Activated naive CD8-positive, alpha-beta T cell treated with anti-CD3 and anti-CD28 coated beads, Interleukin-2, amount 50 U/mL, for 24 hours (primary cell): Measurements from ENCODE around the gene ZNRF1.
"Not testable (repeated sequence)": the region's sequence is repeated elsewhere in the genome, so short reads cannot be mapped to it uniquely, and the experiment has no call there.

Experiments
- ATAC-seq: fragments of 150-1000 bp; cut with Tn5 transposase; one replicate; pipeline ENCODE4 v1.10.0; 2021
- DNase-seq: peaks from one replicate; pipeline ENCODE4 v3.0.0; 2021
- H3K27ac Mint-ChIP-seq: one replicate; pipeline ENCODE4 v1.8.0; 2021; ENCODE audit warnings: mild to moderate bottlenecking, mixed read lengths
- H3K27me3 Mint-ChIP-seq: one replicate; pipeline ENCODE4 v1.8.0; 2021; ENCODE audit warnings: mixed read lengths
- H3K36me3 Mint-ChIP-seq: one replicate; pipeline ENCODE4 v1.8.0; 2021; ENCODE audit warnings: low read depth, mixed read lengths
- H3K4me1 Mint-ChIP-seq: one replicate; pipeline ENCODE4 v1.8.0; 2021; ENCODE audit warnings: mixed read lengths
- H3K4me3 Mint-ChIP-seq: one replicate; pipeline ENCODE4 v1.8.0; 2021; ENCODE audit warnings: mild to moderate bottlenecking, moderate library complexity, mixed read lengths
- H3K9me3 Mint-ChIP-seq: one replicate; pipeline ENCODE4 v1.8.0; 2021; ENCODE audit warnings: mixed read lengths

ZNRF1 gene

DNA sequence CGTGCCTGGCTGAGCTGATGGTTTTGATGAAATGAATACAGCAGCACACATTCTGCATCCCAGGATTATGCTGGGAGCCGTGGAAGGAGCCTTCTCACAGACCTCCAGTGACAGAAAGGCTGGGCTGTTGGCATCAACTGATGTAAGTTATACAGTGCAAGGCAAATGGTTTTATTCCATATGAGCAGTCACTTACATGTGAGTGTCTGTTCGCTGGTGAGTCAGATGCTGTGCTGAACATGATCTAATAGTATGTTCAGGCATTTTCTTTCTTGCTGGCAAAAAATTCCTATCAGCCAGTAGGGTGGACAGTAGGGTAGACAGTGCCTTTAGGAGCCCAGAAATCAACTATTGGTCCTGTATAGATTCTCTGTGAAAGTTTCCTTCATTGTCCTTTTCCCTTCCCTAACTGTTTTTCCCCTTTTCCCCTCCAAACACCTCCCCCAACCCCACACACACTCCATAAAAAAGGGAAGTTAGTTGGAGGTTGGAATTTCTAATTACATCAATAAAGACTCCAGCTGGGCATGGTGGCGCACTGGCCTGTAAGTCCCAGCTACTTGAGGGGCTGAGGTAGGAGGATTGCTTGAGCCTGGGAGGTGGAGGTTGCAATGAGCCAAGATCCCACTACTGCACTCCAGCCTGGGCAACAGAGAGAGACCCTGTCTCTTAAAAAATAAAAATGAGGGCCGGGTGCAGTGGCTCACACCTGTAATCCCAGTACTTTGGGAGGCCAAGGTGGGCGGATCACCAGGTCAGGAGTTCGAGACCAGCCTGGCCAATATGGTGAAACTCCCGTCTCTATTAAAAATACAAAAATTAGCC, 81.6 kb downstream of the ZNRF1 start:
- Mint-ChIP-seq H3K4me3 (no peak overlapping the region), H3K27me3 (no peaks in the 10 kb centered on the region), H3K36me3 (peaks cover 6% of the 10 kb centered on the region), H3K4me1 (peaks cover 25% of the 10 kb centered on the region), H3K27ac (no peak overlapping the region), H3K9me3 (no peaks in the 10 kb centered on the region)
- DNase-seq (no peak), ATAC-seq (no peak)

DNA sequence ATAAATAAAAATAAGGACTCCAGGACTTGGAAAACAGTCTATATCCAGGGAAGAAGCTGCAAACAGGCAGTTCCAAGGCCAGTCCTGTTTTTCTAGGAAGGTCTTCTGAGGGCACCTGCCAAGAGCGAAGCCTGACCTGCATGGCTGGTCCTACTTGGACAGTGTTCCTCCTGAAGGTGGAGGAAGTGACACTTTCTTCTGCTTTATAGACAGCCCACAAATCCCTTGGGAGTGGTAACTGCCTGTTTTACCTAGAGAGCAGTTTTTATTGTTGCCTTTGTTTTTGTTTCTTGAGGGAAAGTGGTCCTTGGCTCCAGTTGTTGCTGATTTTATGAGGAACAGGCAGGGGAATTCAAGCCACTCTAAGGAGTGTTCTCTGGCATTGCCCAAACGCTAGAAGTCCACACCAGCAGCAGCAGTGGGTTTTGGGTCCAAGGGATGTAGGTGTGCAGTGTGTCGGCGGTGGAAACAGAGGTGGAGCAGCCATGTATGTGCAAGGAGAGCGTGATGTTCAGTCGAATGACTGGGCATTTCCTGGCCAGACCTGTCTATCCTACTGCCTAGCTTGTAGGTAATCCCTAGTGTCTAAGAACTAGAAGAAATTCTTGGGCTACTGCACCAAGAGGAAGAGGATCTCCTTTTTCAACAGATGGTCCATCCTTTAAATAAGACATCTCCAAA, 82.5 kb downstream of the ZNRF1 start:
- Mint-ChIP-seq H3K36me3 (peaks cover 6% of the 10 kb centered on the region), H3K27me3 (no peaks in the 10 kb centered on the region), H3K27ac (no peak overlapping the region), H3K4me1 (peaks cover 18% of the 10 kb centered on the region), H3K9me3 (no peaks in the 10 kb centered on the region), H3K4me3 (no peak overlapping the region)
- ATAC-seq (no peak), DNase-seq (no peak)

DNA sequence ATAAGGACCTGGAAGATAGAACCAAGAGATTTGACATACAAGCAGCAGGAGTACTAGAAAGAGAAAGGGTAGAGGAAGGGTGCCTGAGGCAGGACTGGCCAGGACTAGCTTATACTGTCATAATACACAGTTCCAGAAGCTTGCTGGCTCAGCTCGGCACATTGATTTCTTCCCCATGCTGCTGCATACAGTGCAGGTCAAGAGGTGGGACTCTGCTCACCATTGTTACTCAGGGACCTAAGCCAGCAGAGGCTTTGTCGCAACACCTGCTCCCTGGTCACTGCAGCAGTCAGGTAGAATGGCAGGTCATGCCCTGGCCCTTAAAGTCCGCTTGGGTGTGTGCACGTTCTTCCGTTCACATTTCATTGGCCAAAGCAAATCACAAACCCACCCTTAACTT, 85.0 kb downstream of the ZNRF1 start:
- ATAC-seq (no peak), DNase-seq (no peak)
- Mint-ChIP-seq H3K9me3 (no peaks in the 10 kb centered on the region), H3K4me1 (peaks cover 8% of the 10 kb centered on the region), H3K36me3 (no peaks in the 10 kb centered on the region), H3K27ac (no peak overlapping the region), H3K27me3 (no peaks in the 10 kb centered on the region), H3K4me3 (no peak overlapping the region)

DNA sequence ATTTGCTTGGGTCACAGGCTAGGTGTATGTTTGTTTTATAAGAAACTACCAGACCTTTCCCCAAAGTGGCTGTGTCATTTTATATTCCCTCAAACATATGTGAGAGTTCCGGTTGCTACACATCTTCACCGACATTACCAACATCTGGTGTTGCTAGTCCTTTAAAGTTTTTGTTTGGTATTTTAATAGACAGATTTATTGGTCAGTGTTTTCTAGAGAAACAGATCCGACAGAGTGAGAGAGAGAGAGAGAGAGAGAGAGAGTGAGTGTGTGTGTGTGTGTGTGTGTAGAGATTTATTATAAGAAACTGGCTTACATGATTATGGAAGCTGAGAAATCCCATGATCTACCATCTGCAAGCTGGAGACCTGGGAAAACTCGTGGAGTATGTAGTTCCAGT, 86.7 kb downstream of the ZNRF1 start:
- ATAC-seq: no peak
- Mint-ChIP-seq H3K27me3 (no peaks in the 10 kb centered on the region), H3K36me3 (no peaks in the 10 kb centered on the region), H3K4me3 (no peak overlapping the region), H3K9me3 (no peaks in the 10 kb centered on the region), H3K4me1 (peaks cover 19% of the 10 kb centered on the region), H3K27ac (no peak overlapping the region)
- no peak for DNase-seq

DNA sequence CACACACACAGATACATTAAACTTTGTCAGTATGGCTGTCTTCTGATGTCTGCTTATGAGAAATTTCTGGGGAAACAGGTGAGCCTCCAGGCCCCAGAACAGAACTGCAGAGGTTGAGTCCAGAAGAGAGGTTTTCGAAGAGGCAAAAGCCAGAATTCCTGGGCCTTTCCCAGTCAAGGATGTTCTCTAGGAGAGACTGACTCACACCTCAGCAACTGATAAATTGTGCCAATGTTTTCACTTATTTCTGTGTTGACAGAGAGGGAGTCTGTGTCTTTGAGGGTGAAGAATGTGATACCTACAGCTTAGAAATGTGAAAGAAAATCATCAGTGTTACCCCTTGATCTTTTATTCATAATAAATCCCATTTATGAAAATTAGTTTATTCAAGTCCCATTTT, 87.5 kb downstream of the ZNRF1 start:
- ATAC-seq: no peak

DNA sequence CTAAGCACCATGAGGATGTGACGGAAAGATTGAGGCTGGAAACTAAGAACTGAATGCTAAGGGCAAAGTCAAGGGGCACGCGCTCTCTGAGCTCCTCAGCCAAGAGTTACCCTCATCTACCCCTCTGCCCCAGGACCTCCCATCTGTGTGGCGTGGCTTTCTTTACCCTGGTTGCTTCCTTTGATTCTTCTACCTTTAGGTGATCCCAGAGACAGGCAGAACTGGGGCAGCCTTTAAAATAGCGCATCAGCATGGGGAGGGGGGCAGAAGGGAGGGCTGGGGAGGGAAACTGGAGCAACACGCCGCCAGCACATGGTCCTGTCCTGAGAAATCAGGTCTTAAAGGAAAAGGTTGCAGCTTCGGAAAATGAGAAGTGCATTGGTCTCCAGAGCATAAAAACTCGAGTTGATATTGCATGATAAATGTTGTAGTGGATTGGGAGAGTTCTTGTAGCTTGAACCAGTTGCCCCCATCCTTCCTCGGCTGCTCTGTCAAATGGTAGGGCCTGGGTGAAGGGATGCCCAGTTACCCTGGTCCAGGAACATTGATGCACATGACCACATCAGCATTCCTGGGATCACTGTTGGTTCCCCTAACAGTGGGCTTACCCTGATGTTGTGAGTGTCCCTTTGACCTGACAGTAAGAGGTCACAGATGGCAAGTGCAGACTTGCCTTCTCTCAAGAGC, 88.0 kb downstream of the ZNRF1 start:
- H3K27me3 Mint-ChIP-seq: no peaks in the 10 kb centered on the region
- no peak for ATAC-seq

More for the DNA sequence above, 87.5 kb downstream of the ZNRF1 start:
- Mint-ChIP-seq H3K4me1 (peaks cover 22% of the 10 kb centered on the region), H3K27me3 (no peaks in the 10 kb centered on the region), H3K9me3 (no peaks in the 10 kb centered on the region), H3K27ac (no peak overlapping the region), H3K36me3 (no peaks in the 10 kb centered on the region), H3K4me3 (no peak overlapping the region)
- no peak for DNase-seq

DNA sequence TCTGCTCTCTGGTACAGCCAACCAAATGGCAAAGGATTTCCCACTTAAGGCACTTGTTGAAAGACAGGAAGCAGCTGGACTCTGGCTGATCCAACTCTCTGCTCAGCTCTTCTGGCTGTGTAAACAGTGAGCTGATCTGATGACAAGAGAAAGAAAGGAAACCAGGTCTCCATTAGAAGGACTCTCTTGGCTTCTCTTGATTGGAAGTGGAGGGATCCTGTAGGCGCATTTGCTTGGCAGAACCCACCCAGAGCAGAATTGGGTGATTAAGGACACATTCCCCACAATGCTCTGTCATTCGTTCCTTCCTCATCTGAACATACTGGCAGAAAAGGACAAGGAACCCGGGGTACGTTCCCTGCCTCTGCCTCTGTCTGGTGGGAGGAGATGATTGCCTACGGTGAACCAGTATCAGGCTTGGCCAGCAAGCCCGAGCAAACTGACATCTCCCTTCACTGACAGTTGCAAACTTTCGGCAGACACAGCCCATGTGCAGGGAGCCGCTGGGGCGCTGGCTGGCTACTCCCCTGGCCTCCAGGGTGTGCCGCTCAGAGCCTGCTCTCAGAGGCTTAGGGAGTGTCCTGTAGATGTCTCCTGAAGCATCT, 88.7 kb downstream of the ZNRF1 start:
- DNase-seq: no peak
- H3K4me1 Mint-ChIP-seq: peaks cover 23% of the 10 kb centered on the region
- H3K27ac Mint-ChIP-seq: no peak overlapping the region
- H3K9me3 Mint-ChIP-seq: no peaks in the 10 kb centered on the region
- H3K36me3 Mint-ChIP-seq: no peaks in the 10 kb centered on the region
- no peak for ATAC-seq
- no peak overlapping the region for H3K4me3 Mint-ChIP-seq
- H3K27me3 Mint-ChIP-seq: no peaks in the 10 kb centered on the region

More for the DNA sequence above, 88.0 kb downstream of the ZNRF1 start:
- Mint-ChIP-seq H3K9me3 (no peaks in the 10 kb centered on the region), H3K36me3 (no peaks in the 10 kb centered on the region), H3K27ac (no peak overlapping the region), H3K4me3 (no peak overlapping the region), H3K4me1 (peaks cover 23% of the 10 kb centered on the region)
- no peak for DNase-seq

DNA sequence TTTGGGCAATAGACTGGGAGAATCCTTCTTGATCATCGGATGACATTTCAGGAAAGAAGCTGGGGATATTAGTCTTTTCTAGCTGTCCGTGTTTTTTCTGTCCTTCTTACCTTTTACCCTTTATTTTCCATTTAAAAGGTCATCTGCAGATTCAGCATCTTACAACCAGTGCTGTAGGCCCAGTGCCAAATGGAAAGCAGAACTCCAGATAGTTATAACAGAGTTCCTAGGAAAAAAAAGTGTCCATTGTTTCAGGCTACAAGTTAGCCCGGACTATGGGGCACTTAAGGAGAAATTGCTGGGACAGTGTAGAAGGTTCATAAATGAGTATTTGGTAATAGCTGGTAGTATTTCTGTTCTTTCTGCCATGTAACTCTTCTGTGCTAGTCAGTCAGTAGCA, 89.4 kb downstream of the ZNRF1 start:
- ATAC-seq (no peak), DNase-seq (no peak)
- Mint-ChIP-seq H3K9me3 (no peaks in the 10 kb centered on the region), H3K4me1 (peaks cover 23% of the 10 kb centered on the region), H3K36me3 (no peaks in the 10 kb centered on the region), H3K4me3 (no peak overlapping the region), H3K27ac (no peak overlapping the region), H3K27me3 (no peaks in the 10 kb centered on the region)

DNA sequence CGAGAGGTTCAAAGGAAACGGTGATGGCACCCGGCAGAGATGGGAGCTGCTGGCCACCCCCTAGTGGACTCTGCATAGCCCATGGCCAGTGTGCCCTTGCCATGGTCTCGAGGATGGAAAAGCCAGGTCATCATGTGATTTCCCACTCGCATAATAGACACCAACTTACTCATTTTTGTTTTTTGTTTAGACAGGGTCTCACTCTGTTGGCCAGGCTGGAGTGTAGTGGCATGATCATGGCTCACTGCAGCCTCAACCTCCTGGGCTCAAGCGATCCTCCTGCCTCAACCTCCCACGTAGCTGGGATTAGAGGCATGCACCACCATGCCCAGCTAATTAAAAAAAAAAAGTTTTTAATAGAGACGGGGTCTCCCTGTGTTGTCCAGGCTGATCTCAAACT, 90.1 kb downstream of the ZNRF1 start:
- Mint-ChIP-seq H3K4me3 (no peak overlapping the region), H3K36me3 (no peaks in the 10 kb centered on the region), H3K9me3 (no peaks in the 10 kb centered on the region), H3K27me3 (no peaks in the 10 kb centered on the region), H3K27ac (no peak overlapping the region), H3K4me1 (peaks cover 24% of the 10 kb centered on the region)
- ATAC-seq (no peak), DNase-seq (no peak)

DNA sequence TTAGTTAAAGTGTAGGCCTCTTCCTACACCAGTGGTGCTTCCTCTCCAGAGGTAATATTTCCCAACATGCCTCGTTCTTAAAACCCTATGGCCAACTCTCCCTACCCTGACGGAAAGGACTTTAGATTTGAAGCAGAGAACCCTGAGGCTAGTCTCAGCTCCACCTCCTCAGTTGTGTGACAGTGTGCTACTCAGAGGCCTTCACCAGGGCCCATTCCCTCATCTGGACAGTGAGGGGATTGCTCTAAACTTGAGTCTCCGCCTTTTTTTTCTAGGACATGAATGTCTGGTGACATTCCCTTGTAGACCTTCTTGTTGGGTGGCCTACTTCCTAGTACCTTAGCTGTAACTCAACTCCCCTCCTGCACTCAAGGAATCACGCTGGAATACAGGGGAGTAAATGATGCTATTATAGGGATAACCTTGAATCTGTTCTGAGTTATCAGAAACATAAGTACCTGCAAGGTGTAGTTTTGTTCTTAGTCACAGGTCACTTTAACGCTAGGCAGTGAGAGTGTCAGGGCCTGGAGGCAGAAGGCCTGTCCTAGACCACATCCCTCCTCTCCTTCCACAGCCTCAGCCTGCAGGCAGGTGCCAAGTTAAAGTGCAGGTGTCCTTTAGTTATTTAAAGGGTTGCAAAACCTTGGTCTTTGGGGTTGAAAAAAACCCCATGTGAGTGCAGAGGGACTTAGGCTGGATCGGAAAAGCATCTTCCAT, 90.8 kb downstream of the ZNRF1 start:
- Mint-ChIP-seq H3K27me3 (no peaks in the 10 kb centered on the region), H3K36me3 (no peaks in the 10 kb centered on the region), H3K9me3 (no peaks in the 10 kb centered on the region), H3K4me1 (peaks cover 24% of the 10 kb centered on the region), H3K27ac (no peak overlapping the region), H3K4me3 (no peak overlapping the region)
- ATAC-seq (no peak), DNase-seq (no peak)

DNA sequence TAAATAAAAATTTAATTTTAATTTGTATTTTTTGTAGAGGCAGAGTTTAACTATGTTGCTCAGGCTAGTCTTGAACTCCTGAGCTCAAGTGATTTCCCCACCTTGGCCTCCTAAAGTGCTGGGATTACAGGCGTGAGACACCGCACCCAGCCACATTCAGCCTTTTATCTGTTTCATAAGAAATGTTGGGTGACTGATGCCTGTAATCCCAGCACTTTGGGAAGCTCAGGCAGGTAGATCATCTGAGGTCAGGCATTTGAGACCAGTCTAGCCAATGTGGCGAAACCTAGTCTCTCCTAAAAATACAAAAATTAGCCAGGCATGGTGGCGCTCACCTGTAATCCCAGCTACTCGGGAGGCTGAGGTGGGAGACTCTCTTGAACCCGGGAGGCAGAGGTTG, 92.1 kb downstream of the ZNRF1 start:
- ATAC-seq, H3K9me3 Mint-ChIP-seq, H3K27ac Mint-ChIP-seq, H3K27me3 Mint-ChIP-seq, DNase-seq, H3K4me3 Mint-ChIP-seq, H3K36me3 Mint-ChIP-seq: not testable (repeated sequence)
- peaks cover 29% of the 10 kb centered on the region for H3K4me1 Mint-ChIP-seq

DNA sequence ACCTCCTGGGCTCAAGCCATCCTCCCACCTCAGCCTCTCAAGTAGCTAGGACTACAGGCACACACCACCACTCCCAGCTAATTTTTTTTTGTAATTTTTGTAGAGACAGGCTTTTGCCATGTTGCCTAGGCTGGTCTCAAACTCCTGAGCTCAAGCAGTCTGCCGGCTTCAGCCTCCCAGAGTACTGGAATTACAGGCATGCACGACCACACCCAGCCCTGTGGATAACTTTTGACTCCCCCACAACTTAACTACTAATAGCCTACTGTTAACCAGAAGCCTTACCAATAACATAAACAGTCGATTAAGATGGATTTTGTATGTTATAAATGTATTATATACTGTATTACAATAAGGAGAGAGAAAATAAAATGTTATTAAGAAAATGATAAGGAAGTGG, 92.8 kb downstream of the ZNRF1 start:
- not testable (repeated sequence) for ATAC-seq, H3K27me3 Mint-ChIP-seq, DNase-seq, H3K4me3 Mint-ChIP-seq, H3K36me3 Mint-ChIP-seq, H3K9me3 Mint-ChIP-seq, H3K27ac Mint-ChIP-seq
- peaks cover 32% of the 10 kb centered on the region for H3K4me1 Mint-ChIP-seq

DNA sequence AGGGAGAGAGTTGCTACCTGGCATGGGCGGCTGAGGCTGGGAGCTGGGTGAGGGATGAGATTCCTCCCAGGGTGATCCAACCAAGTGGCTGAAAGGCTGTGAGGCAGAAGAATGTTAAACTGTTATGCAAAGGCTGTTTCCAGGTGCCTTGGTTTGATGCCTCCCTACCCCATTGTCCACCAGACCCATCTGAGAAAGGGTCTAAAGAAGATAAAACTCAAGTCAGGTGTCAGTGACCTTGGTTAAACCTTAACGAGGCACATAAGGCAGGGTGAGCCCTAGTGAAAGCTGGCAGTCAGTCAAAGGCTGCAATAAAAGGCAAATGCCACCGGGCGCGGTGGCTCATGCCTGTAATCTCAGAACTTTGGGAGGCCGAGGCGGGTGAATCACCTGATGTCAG, 94.0 kb downstream of the ZNRF1 start:
- H3K4me1 Mint-ChIP-seq: peaks cover 42% of the 10 kb centered on the region
- no peaks in the 10 kb centered on the region for H3K36me3 Mint-ChIP-seq
- H3K27me3 Mint-ChIP-seq: no peaks in the 10 kb centered on the region
- ATAC-seq (no peak), DNase-seq (no peak)
- H3K4me3 Mint-ChIP-seq: no peak overlapping the region
- no peak overlapping the region for H3K27ac Mint-ChIP-seq
- H3K9me3 Mint-ChIP-seq: no peaks in the 10 kb centered on the region
